ENCODE results near the gene MYOCD.

Gene MYOCD

GRCh38 chr17:12641084-12641483, 24.6 kb upstream of the MYOCD start:
- no peak for DNase-seq (ENCODE audit: low spot score)

GRCh38 chr17:12642034-12642433, 23.7 kb upstream of the MYOCD start:
- no peak for DNase-seq (ENCODE audit: low spot score)

GRCh38 chr17:12643822-12644221, 21.9 kb upstream of the MYOCD start:
- no peak for DNase-seq (ENCODE audit: low spot score)

GRCh38 chr17:12644623-12645022, 21.1 kb upstream of the MYOCD start:
- DNase-seq (ENCODE audit: low spot score): no peak

- no peak for DNase-seq (ENCODE audit: low spot score)
These were observed 18.8 kb upstream of the MYOCD start for GRCh38 chr17:12646761-12647422.

GRCh38 chr17:12648498-12648897, 17.2 kb upstream of the MYOCD start:
- no peak for DNase-seq (ENCODE audit: low spot score)

- no peak for DNase-seq (ENCODE audit: low spot score)
These were observed 9.8 kb upstream of the MYOCD start for GRCh38 chr17:12655936-12656335.

- no peak for DNase-seq (ENCODE audit: low spot score)
These were observed 9.3 kb upstream of the MYOCD start for GRCh38 chr17:12656354-12656753.

- no peak for DNase-seq (ENCODE audit: low spot score)
These were observed 6.2 kb upstream of the MYOCD start for GRCh38 chr17:12659500-12659899.

GRCh38 chr17:12664252-12664651, 1.4 kb upstream of the MYOCD start:
- DNase-seq (ENCODE audit: low spot score): no peak

- no peak for DNase-seq (ENCODE audit: low spot score)
These were observed 812 bp upstream of the MYOCD start for GRCh38 chr17:12664894-12665262.

GRCh38 chr17:12666718-12667117, 1.0 kb downstream of the MYOCD start:
- DNase-seq (ENCODE audit: low spot score): no peak

GRCh38 chr17:12667299-12667958, 1.7 kb downstream of the MYOCD start:
- no peak for DNase-seq (ENCODE audit: low spot score)

GRCh38 chr17:12671906-12672305, 6.2 kb downstream of the MYOCD start:
- DNase-seq (ENCODE audit: low spot score): no peak

- DNase-seq (ENCODE audit: low spot score): no peak
These were observed 7.3 kb downstream of the MYOCD start for GRCh38 chr17:12672947-12673346.

- no peak for DNase-seq (ENCODE audit: low spot score)
These were observed 8.1 kb downstream of the MYOCD start for GRCh38 chr17:12673788-12674187.

GRCh38 chr17:12680407-12680897, 14.8 kb downstream of the MYOCD start:
- DNase-seq (ENCODE audit: low spot score): no peak

- DNase-seq (ENCODE audit: low spot score): no peak
These were observed 15.3 kb downstream of the MYOCD start for GRCh38 chr17:12680993-12681392.

- DNase-seq (ENCODE audit: low spot score): no peak
These were observed 17.6 kb downstream of the MYOCD start for GRCh38 chr17:12683299-12683698.

- DNase-seq (ENCODE audit: low spot score): no peak
These were observed 20.8 kb downstream of the MYOCD start for GRCh38 chr17:12686486-12686885.

- DNase-seq (ENCODE audit: low spot score): no peak
These were observed 22.7 kb downstream of the MYOCD start for GRCh38 chr17:12688382-12688781.

- no peak for DNase-seq (ENCODE audit: low spot score)
These were observed 25.5 kb downstream of the MYOCD start for GRCh38 chr17:12691173-12691572.

- DNase-seq (ENCODE audit: low spot score): no peak
These were observed 27.9 kb downstream of the MYOCD start for GRCh38 chr17:12693640-12694039.

- no peak for DNase-seq (ENCODE audit: low spot score)
These were observed 40.4 kb downstream of the MYOCD start for GRCh38 chr17:12706070-12706469.

All from CD4-positive, alpha-beta T cell treated with Interleukin-15 for 4 hours (primary cell).